OCI-LY1 (cell line): ENCODE results near the gene RTKN2.

Experiments used
- H2AFZ ChIP-seq: fragments of 200-600 bp; sonication (generic), shearing (Covaris generic); 2 replicates; pipeline ENCODE4 v1.6.0; 2014; ENCODE audit warnings: antibody characterized with exemption, mild to moderate bottlenecking, low read length
- H3F3A ChIP-seq: fragments of 200-600 bp; sonication (generic), shearing (Covaris generic); 2 replicates; pipeline ENCODE4 v1.6.0; 2014; ENCODE audit warnings: mild to moderate bottlenecking, antibody characterized with exemption, low read length, moderate library complexity; ENCODE audit not compliant: insufficient read depth
- H3K27ac ChIP-seq: fragments of 200-600 bp; sonication (generic); 2 replicates; pipeline ENCODE4 v1.5.1; 2014; ENCODE audit warnings: low read length, mixed run types, mild to moderate bottlenecking, low read depth; ENCODE audit not compliant: poor library complexity, severe bottlenecking
- H3K27me3 ChIP-seq: fragments of 200-600 bp; sonication (generic); 2 replicates; pipeline ENCODE4 v1.6.0; 2014; ENCODE audit warnings: antibody characterized with exemption, mild to moderate bottlenecking, low read length, moderate library complexity; ENCODE audit not compliant: insufficient read depth
- H3K36me3 ChIP-seq: fragments of 200-600 bp; sonication (generic); 2 replicates; pipeline ENCODE4 v1.6.1; 2014; ENCODE audit warnings: mild to moderate bottlenecking, antibody characterized with exemption, low read length, moderate library complexity, mixed read lengths; ENCODE audit not compliant: insufficient read depth
- H3K4me1 ChIP-seq: fragments of 200-600 bp; sonication (generic); 2 replicates; pipeline ENCODE4 v1.5.1; 2014; ENCODE audit warnings: mild to moderate bottlenecking, low read length, moderate library complexity; ENCODE audit not compliant: insufficient read depth, severe bottlenecking
- H3K4me2 ChIP-seq: fragments of 200-600 bp; sonication (generic), shearing (Covaris generic); 2 replicates; pipeline ENCODE4 v1.6.1; 2014; ENCODE audit warnings: low read length
- H3K4me3 ChIP-seq: fragments of 200-600 bp; sonication (generic); 2 replicates; pipeline ENCODE4 v1.5.1; 2014; ENCODE audit warnings: low read length, low read depth, mild to moderate bottlenecking, mixed read lengths; ENCODE audit not compliant: poor library complexity, severe bottlenecking
- H3K79me2 ChIP-seq: fragments of 200-600 bp; shearing (Covaris generic); 2 replicates; pipeline ENCODE4 v1.6.1; 2016; ENCODE audit warnings: mixed run types, low read length, mixed read lengths; ENCODE audit not compliant: insufficient read depth
- H3K9ac ChIP-seq: fragments of 200-600 bp; sonication (generic), shearing (Covaris generic); 2 replicates; pipeline ENCODE4 v1.6.1; 2014; ENCODE audit warnings: mild to moderate bottlenecking, low read length, mixed read lengths
- H3K9me2 ChIP-seq: fragments of 200-600 bp; sonication (generic), shearing (Covaris generic); 2 replicates; pipeline ENCODE4 v1.6.1; 2014; ENCODE audit warnings: low read depth, mild to moderate bottlenecking, low read length, mixed read lengths
- H3K9me3 ChIP-seq: fragments of 200-600 bp; shearing (Covaris generic); 2 replicates; pipeline ENCODE4 v1.6.1; 2014; ENCODE audit warnings: low read length, mixed read lengths
- H4K20me1 ChIP-seq: fragments of 200-600 bp; sonication (generic), shearing (Covaris generic); 2 replicates; pipeline ENCODE4 v1.6.0; 2016; ENCODE audit warnings: mild to moderate bottlenecking, low read length; ENCODE audit not compliant: insufficient read depth
- CTCF ChIP-seq: fragments of 200-600 bp; sonication (generic), shearing (Covaris generic); IDR thresholded peaks from 2 replicates; pipeline ENCODE4 v1.5.1; 2017; ENCODE audit warnings: mild to moderate bottlenecking, antibody characterized with exemption, low read length, moderate library complexity, mixed read lengths
- EZH2 ChIP-seq: fragments of 200-600 bp; sonication (generic), shearing (Covaris generic); IDR thresholded peaks from 2 replicates; pipeline ENCODE4 v1.8.0; 2017; ENCODE audit warnings: borderline replicate concordance, mixed run types, mild to moderate bottlenecking, antibody characterized with exemption, low read length, moderate library complexity, mixed read lengths

Gene RTKN2

GRCh38 chr10:62231371-62231770 lies 37.3 kb downstream of the RTKN2 start:
- Histone ChIP-seq H3K36me3 (peaks cover 4% of the 10 kb centered on the region; the same call in 1 of the 2 replicates), H3K9me3 (no peaks in the 10 kb centered on the region), H3F3A (no peaks in the 10 kb centered on the region), H3K9me2 (no peaks in the 10 kb centered on the region), H3K4me3 (no peak overlapping the region), H3K27ac (no peak overlapping the region), H3K27me3 (no peaks in the 10 kb centered on the region), H3K4me1 (no peaks in the 10 kb centered on the region), H3K9ac (no peak overlapping the region), H3K79me2 (no peaks in the 10 kb centered on the region), H4K20me1 (no peaks in the 10 kb centered on the region), H3K4me2 (no peak overlapping the region), H2AFZ (no peak overlapping the region)
- no peak for TF ChIP-seq EZH2
- no peak for TF ChIP-seq CTCF

DNA sequence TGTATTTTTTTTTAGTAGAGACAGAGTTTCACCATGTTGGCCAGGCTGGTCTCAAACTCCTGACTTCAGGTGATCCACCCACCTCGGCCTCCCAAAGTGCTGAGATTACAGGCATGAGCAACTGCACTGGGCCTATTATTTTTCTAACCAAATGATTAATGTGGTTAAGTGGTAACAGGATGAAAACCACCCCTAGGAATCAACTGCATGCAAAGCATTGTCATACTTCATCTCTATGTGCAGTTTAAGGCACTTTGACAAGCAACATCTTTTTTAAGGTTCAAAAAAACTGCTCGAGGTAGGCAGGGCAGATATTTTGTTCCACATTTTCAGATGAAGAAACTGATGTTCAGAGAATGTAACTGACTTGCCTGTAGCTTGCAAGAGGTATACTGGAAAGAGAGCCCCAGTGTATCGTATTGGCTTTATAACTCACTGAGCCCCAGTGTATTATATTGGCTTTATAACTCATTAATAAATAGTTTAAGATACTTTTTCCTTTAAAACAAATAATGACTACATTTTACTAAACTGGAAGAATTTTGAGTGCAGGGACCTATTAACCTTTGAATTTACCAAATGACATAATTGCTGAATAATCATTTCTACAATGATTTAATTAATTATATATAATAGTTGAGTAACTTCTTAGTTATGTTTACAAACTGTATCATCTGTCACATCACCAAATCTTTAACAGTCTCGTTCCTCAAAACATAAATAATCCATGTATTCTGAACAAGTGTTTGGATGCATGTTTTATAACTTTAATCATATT lies 38.1 kb downstream of the RTKN2 start:
- no peak for TF ChIP-seq EZH2
- no peak for TF ChIP-seq CTCF
- H4K20me1 ChIP-seq = no peaks in the 10 kb centered on the region

GRCh38 chr10:62225362-62225761 lies 43.3 kb downstream of the RTKN2 start:
- TF ChIP-seq EZH2 (no peak), CTCF (no peak)

More for the DNA sequence above, 38.1 kb downstream of the RTKN2 start:
- no peak overlapping the region for H3K27ac ChIP-seq
- no peak overlapping the region for H2AFZ ChIP-seq
- no peaks in the 10 kb centered on the region for H3K9me3 ChIP-seq
- no peak overlapping the region for H3K9ac ChIP-seq
- H3K9me2 ChIP-seq = no peaks in the 10 kb centered on the region
- H3K4me3 ChIP-seq = no peak overlapping the region
- H3K4me1 ChIP-seq = no peaks in the 10 kb centered on the region
- H3K79me2 ChIP-seq = no peaks in the 10 kb centered on the region
- no peak overlapping the region for H3K4me2 ChIP-seq
- peaks cover 3% of the 10 kb centered on the region; the same call in 1 of the 2 replicates for H3K36me3 ChIP-seq
- no peaks in the 10 kb centered on the region for H3F3A ChIP-seq
- H3K27me3 ChIP-seq = no peaks in the 10 kb centered on the region

More at GRCh38 chr10:62225362-62225761, 43.3 kb downstream of the RTKN2 start:
- no peaks in the 10 kb centered on the region for H3K27me3 ChIP-seq
- no peaks in the 10 kb centered on the region for H3K9me2 ChIP-seq
- H3K4me2 ChIP-seq = no peak overlapping the region
- no peaks in the 10 kb centered on the region for H3K36me3 ChIP-seq
- no peak overlapping the region for H3K4me3 ChIP-seq
- H3K79me2 ChIP-seq = no peaks in the 10 kb centered on the region
- H2AFZ ChIP-seq = no peak overlapping the region
- H3K9ac ChIP-seq = no peak overlapping the region
- H3K9me3 ChIP-seq = no peaks in the 10 kb centered on the region
- H3K27ac ChIP-seq = no peak overlapping the region
- H3F3A ChIP-seq = no peaks in the 10 kb centered on the region
- H3K4me1 ChIP-seq = no peaks in the 10 kb centered on the region
- no peaks in the 10 kb centered on the region for H4K20me1 ChIP-seq
